CD4-positive, alpha-beta T cell treated with Interleukin-12 subunit alpha and Interleukin-12 subunit beta, for 1 hour (primary cell): ENCODE data around the gene CLEC16A.

ENCODE experiments used
- DNase-seq: peaks from one replicate; pipeline ENCODE4 v3.0.0-alpha.2; 2020

Gene CLEC16A, protein sequence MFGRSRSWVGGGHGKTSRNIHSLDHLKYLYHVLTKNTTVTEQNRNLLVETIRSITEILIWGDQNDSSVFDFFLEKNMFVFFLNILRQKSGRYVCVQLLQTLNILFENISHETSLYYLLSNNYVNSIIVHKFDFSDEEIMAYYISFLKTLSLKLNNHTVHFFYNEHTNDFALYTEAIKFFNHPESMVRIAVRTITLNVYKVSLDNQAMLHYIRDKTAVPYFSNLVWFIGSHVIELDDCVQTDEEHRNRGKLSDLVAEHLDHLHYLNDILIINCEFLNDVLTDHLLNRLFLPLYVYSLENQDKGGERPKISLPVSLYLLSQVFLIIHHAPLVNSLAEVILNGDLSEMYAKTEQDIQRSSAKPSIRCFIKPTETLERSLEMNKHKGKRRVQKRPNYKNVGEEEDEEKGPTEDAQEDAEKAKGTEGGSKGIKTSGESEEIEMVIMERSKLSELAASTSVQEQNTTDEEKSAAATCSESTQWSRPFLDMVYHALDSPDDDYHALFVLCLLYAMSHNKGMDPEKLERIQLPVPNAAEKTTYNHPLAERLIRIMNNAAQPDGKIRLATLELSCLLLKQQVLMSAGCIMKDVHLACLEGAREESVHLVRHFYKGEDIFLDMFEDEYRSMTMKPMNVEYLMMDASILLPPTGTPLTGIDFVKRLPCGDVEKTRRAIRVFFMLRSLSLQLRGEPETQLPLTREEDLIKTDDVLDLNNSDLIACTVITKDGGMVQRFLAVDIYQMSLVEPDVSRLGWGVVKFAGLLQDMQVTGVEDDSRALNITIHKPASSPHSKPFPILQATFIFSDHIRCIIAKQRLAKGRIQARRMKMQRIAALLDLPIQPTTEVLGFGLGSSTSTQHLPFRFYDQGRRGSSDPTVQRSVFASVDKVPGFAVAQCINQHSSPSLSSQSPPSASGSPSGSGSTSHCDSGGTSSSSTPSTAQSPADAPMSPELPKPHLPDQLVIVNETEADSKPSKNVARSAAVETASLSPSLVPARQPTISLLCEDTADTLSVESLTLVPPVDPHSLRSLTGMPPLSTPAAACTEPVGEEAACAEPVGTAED

DNA sequence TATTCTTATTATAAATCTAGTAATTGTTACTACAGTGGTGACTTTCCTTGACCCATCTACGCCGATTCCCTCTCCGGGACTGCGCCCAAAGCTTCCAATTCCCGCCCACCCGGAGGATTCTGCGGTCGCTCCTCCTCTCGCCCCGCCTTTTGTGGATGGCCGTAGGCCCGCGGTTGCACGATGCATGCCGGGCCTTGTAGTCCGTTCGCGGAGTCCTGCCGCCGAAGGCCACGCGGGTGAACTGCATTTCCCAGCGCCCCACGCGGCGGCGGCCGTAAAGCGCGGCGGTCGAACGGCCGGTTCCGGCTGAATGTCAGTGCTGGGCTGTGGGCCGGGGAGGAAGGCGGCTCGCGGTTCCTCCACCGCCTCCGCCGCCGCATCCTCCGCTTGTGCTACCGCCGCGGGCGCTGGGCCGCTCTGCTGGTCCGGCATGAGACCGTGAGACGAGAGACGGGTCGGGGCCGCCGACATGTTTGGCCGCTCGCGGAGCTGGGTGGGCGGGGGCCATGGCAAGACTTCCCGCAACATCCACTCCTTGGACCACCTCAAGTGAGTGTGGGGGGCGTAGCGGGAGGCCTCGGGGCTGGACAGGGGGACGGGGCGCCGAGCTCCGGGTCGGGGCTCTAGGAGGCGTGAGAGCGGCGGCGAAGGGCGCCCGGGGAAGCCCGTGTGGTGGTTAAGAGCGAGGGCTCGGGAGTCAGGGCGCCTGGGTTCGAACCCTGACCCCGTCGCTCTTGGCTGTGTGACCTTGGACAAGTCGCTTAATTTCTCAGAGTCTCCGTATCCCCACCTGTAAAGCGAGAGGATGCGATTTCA, at the start of gene CLEC16A:
CLEC16A (plus strand) TSS at position 316 of the 816 bp plus-strand sequence; CDS start at position 470, 154 bp downstream.
- peak; percentile 96 for DNase-seq

DNA sequence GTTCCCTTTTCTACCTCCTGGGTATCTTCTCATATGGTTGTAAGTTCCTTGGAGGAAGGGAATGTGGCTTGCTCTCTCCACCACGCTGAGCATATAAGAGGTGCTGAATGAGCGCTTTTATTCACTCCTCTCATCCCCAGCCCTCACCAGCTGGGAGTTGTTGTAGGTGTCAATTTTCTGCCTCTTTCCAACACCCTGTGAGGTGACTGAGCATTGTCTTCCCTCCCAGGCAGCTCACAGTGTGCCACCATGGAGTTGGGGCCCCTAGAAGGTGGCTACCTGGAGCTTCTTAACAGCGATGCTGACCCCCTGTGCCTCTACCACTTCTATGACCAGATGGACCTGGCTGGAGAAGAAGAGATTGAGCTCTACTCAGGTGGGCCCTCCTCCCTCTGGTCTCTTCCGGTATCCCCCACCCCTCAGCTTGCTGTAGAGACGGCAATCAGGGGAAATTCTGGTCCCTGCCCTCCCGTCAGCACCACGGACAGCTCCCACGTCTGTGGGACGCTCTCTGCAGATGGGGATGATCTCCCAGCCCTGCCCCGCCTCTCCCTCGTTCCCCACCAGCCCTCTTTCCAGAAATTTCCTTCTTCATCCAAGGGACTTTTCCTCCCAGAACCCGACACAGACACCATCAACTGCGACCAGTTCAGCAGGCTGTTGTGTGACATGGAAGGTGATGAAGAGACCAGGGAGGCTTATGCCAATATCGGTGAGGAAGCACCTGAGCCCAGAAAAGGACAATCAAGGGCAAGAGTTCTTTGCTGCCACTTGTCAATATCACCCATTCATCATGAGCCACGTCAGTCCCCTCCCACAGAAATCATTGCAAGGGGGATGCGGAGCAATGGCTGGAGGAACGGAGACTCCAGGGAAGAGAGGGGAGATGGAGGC, 49.1 kb upstream of the CLEC16A start:
- no peak for DNase-seq

DNA sequence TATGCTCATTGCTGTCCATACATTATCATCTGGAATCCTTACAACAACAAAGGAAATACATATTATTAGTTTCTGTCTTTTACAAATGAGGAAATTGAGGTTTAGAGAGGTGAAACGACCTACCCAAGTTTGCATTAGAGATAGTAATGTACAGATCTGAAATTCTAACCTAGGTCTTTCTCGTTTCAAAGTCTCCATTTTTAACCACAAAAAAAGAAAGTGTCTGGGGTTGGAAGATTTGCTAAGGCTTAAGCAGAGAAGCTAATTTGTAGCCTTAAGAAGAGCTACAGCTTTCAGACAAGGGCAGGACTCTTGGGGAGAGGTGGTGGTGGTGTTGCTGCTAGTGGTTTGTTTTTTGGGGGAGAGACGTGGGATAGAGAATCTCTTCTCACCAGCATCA, 48.2 kb upstream of the CLEC16A start:
- no peak for DNase-seq

DNA sequence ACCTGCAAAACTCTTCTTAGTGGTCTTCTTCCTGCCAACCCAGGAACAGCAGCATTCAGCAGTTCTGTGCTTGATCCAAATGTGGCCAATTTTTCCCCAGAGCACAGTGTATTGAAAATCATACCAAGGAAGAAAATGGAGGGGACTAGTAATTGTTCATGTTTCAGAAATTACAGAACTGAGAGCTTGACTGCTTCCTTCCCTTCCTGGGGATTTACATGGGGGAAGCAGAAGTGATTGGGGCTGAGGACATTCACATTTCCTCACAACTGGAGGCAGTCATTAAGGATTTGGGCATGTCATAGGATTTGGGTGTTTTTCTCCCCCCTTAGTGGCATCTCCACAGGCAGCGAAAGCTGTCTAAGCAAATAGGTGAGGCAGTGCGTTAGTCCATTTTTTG, 47.6 kb upstream of the CLEC16A start:
- no peak for DNase-seq

DNA sequence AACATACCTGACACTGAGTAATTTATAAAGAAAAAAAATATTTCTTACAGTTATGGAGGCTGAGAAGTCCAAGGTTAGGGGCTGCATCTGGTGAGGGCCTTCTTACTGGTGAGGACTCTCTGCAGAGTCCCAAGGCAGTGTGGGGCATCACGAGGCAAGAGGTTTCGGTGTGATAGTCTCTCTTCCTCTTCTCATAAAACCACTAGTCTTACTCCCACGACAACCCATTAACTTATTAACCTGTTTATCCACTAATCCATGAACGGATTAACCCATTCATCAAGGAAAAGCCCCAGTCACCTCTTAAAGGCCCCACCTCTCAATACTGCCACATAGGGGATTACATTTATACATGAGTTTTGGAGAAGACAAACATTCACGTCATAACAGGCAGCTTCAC, 47.2 kb upstream of the CLEC16A start:
- DNase-seq: no peak

DNA sequence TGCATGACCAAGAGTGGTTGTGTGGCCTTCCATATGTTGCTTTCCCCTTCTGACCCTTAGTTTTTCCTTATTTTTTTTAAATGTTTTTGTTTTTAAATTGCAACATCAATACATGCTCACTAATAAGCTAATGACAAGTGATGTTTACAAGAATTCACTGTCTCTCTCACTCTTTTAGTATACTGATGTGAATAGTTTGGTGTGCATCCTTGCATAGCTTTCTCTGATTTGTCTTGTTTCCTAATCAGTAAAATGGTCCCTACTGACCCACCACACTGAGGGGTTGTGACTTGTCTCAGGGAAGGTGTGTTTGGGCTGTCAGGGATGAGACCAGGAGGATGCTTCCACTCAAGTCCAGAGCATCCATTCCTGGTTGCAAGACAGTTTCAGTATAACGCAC, 41.4 kb upstream of the CLEC16A start:
- DNase-seq: no peak

DNA sequence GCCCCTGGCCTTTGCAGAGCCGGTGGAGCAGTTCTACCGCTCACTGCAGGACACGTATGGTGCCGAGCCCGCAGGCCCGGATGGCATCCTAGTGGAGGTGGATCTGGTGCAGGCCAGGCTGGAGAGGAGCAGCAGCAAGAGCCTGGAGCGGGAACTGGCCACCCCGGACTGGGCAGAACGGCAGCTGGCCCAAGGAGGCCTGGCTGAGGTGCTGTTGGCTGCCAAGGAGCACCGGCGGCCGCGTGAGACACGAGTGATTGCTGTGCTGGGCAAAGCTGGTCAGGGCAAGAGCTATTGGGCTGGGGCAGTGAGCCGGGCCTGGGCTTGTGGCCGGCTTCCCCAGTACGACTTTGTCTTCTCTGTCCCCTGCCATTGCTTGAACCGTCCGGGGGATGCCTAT, 37.9 kb upstream of the CLEC16A start:
- DNase-seq: no peak

DNA sequence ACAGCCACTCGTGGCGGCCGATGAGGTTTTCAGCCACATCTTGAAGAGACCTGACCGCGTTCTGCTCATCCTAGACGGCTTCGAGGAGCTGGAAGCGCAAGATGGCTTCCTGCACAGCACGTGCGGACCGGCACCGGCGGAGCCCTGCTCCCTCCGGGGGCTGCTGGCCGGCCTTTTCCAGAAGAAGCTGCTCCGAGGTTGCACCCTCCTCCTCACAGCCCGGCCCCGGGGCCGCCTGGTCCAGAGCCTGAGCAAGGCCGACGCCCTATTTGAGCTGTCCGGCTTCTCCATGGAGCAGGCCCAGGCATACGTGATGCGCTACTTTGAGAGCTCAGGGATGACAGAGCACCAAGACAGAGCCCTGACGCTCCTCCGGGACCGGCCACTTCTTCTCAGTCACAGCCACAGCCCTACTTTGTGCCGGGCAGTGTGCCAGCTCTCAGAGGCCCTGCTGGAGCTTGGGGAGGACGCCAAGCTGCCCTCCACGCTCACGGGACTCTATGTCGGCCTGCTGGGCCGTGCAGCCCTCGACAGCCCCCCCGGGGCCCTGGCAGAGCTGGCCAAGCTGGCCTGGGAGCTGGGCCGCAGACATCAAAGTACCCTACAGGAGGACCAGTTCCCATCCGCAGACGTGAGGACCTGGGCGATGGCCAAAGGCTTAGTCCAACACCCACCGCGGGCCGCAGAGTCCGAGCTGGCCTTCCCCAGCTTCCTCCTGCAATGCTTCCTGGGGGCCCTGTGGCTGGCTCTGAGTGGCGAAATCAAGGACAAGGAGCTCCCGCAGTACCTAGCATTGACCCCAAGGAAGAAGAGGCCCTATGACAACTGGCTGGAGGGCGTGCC, 37.2 kb upstream of the CLEC16A start:
- DNase-seq: no peak

DNA sequence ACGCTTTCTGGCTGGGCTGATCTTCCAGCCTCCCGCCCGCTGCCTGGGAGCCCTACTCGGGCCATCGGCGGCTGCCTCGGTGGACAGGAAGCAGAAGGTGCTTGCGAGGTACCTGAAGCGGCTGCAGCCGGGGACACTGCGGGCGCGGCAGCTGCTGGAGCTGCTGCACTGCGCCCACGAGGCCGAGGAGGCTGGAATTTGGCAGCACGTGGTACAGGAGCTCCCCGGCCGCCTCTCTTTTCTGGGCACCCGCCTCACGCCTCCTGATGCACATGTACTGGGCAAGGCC, 36.7 kb upstream of the CLEC16A start:
- no peak for DNase-seq

DNA sequence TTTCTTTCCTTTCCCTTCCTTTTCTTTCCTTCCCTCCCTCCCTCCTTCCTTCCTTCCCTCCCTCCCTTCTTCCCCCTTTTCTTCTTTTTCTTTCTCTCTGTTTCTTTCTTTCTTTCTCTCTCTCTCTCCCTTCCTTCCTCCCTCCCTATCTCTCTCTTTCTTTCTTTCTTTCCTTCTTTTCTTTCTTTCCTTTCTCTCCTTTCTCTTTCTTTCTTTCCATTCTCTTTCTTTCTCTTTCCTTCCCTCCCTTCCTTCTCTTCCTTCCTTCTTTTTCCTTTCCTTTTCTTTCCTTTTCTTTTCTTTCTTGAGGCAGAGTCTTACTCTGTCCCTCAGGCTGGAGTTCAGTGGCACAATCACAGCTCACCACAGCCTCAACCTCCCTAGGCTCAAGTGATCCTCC, 33.1 kb upstream of the CLEC16A start:
- DNase-seq: no peak

DNA sequence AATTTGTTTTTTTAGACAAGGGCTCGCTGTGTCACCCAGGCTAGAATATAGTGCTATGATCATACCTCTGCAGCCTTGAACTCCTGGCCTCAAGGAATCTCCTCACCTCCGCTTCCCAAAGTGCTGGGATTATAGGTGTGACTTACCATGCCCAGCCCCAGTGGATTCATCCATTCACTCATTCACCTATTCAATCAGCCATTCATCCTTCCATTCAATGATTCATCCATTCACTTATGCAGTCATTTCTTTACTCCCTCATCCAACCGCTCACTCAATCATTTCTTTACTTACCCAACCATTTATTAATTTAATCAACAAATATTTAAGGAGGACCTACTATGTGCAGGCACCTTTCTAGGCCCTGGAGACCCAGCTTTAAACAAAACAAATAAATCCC, 27.8 kb upstream of the CLEC16A start:
- no peak for DNase-seq

DNA sequence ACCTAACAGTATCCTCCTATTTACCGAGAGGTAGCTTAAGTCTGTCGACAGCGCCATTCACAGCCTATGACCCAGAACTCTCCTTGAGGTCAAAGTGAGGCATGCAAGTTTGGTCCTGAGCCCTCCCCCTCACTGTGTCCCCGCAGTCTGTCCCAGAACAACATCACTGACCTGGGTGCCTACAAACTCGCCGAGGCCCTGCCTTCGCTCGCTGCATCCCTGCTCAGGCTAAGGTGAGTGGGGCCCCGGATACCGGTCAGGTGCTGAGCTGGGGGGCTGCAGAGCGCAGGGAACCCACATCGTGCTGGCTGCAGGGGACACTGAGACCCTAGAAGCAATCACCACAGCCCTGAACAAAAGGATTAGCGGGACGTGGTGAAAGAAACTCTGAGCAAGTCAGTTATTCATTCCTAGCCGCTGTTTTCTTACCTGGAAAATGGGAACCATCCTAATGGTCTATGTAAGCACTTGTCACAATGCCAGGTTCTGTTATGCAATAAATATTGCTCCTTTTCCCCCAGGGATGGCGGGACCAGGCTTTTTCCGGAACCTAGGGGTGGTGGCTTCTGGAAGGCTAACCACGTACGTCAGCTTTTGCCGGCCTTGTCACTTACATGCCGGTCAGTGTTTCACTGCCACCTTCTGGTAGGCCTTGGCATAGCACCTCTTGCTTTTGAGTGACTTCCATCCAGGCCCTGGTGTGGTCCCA, 25.9 kb upstream of the CLEC16A start:
- DNase-seq: peak; percentile 83

DNA sequence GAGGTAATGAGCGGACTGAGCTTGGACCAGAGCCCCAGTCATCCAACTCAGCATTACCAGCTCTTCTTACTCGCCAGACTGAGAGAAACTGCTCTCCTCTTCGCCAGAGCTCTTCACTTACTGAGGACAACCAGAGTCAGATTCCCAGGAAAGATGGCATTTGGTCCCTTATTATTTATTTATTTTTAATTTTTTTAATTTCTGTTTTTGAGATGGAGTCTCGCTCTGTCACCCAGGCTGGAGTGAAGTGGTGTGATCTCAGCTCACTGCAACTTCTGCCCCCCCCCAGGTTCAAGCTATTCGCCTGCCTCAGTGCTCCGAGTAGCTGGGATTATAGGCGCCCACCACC, 25.4 kb upstream of the CLEC16A start:
- no peak for DNase-seq

DNA sequence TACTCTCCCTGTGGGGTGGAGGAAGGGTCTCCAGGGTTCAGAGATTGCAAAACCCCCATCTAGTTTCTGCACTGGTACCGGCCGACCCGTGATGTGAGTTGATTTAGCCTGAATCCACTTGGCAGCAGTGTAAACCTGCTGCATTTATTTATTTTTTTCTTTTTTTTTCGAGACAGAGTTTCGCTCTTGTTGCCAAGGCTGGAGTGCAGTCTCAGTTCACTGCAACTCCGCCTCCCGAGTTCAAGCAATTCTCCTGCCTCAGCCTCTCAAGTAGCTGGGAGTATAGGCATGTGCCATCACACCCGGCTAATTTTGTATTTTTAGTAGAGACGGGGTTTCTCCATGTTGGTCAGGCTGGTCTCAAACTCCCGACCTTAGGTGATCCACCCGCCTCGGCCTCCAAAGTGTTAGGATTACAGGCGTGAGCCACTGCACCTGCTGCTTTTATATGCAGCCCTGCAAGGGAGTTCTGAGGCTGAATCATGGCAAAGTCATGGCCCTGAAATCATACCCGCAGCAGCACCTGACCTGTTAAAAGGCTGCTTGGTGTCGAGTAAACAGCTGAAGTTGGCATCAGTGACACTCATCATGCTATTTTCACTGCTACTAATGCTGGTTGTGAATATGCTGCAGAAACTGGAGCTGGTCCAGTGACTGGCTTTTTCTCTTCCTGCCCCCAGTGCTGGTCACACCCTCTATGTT, 23.5 kb upstream of the CLEC16A start:
- DNase-seq: no peak

DNA sequence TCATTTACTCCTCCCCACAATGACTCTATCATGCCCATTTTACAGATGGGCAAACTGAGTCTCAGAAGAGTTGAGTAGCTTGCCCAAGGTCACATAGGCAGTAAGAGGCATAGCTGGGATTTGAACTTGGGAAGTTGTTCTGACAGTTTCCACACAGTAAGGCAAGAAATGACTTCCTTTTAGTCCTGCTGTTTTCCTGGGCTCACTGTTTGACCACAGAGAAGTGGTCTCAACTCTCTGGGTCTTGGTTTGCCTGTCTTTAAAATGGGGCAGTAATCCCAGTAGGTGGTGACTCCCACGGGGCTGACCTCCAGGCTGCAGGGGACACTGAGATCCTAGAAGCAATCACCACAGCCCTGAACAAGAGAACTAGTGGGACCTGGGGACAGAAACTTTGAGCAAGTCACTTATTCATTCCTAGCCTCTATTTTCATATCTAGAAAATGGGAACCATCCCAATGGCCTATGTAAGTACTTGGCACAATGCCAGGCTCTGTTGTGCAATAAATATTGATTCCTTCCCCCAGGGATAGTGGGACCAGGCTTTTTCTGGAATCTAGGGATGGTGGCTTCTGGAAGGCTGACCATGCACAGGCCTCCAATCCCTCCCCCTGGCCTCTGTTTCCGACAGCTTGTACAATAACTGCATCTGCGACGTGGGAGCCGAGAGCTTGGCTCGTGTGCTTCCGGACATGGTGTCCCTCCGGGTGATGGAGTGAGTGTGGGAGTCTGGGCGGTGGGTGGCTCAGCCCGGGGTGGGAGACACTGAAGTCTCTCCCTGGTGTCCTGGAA, 22.6 kb upstream of the CLEC16A start:
- DNase-seq: no peak

DNA sequence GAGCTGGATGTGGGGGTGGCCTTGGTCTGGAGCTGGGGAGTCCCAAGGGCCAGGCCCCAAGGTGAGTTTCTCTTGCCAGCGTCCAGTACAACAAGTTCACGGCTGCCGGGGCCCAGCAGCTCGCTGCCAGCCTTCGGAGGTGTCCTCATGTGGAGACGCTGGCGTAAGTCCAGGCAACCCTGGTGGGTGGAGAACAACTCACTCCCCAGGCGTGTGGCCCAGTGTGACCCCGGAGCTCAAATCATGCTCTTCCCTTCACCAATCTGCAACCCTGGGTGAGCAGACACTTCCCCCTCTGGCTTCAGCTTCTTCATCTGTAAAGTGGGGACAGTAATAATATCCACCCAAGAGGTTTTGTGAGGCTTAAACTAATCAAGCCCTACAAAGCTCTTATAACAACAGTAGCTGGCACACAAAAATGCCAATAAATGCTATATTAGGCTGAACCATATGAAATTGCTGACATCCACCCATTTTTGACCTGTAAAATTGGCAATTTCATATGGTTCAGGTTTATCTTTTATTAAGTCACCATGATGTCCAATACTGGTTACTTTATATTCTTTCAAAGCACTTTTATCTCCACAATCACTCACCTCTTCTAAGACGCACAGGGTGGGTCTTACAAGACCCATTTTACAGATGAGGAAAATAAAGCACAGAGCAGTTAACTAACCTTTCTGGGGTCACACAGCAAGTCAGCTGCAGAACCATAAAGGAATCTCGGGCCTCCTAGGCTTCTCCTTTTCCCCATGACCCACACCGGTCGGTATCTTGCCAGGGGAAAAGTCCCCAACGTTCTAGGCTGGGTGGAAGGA, 21.8 kb upstream of the CLEC16A start:
- no peak for DNase-seq

DNA sequence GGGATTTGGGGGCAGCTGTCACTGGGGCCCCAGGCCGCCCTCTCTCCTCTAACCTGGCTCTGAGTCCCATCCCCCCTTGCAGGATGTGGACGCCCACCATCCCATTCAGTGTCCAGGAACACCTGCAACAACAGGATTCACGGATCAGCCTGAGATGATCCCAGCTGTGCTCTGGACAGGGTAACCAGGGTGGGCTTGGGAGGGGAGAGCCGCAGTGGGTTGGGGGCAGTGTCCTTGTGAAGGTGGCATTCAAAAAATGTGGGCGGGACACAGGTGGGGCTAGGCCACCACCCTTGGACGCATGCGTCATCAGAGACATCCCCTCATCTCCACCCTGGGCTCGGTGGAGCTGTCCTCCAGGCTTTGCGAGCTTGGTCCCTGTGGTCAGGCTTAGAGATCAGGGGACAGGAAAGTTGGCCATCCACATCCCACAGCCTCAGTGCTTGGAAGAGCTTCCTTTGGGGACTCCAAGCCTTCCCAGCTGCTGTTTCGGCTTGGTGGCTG, 21.2 kb upstream of the CLEC16A start:
- no peak for DNase-seq
